ACC112 (cell line): ENCODE data around the gene NUDCD3.
"Not testable (repeated sequence)": the region's sequence is repeated elsewhere in the genome, so short reads cannot be mapped to it uniquely, and the experiment has no call there.

Source experiments
- H2AFZ ChIP-seq: fragments of 200-600 bp; sonication (generic); one replicate; pipeline ENCODE4 v1.6.0; 2017; ENCODE audit warnings: antibody characterized with exemption, low read length; ENCODE audit not compliant: unreplicated experiment
- H3K27ac ChIP-seq: fragments of 200-600 bp; sonication (generic); 2 replicates; pipeline ENCODE4 v1.5.1; 2014; ENCODE audit warnings: low read depth, mild to moderate bottlenecking, antibody characterized with exemption, low read length, moderate library complexity
- H3K27me3 ChIP-seq: fragments of 200-600 bp; sonication (generic); 2 replicates; pipeline ENCODE4 v1.6.1; 2014; ENCODE audit warnings: mild to moderate bottlenecking, antibody characterized with exemption, low read length, moderate library complexity, mixed read lengths; ENCODE audit not compliant: insufficient read depth
- H3K36me3 ChIP-seq: fragments of 200-600 bp; sonication (generic); 2 replicates; pipeline ENCODE4 v1.6.1; 2016; ENCODE audit warnings: mild to moderate bottlenecking, antibody characterized with exemption, low read length, moderate library complexity, mixed read lengths; ENCODE audit not compliant: insufficient read depth
- H3K4me1 ChIP-seq: fragments of 200-600 bp; sonication (generic); one replicate; pipeline ENCODE4 v1.6.1; 2016; ENCODE audit warnings: low read length, mixed read lengths; ENCODE audit not compliant: insufficient read depth, unreplicated experiment, control insufficient read depth
- H3K4me3 ChIP-seq: fragments of 200-600 bp; sonication (generic); 2 replicates; pipeline ENCODE4 v1.5.1; 2014; ENCODE audit warnings: mild to moderate bottlenecking, low read depth, low read length
- H3K79me2 ChIP-seq: fragments of 200-600 bp; sonication (generic); one replicate; pipeline ENCODE4 v1.6.0; 2016; ENCODE audit warnings: low read length; ENCODE audit not compliant: control insufficient read depth, unreplicated experiment, insufficient read depth

NUDCD3 gene

GRCh38 chr7:44515590-44516268 lies 25.3 kb upstream of the NUDCD3 start:
- Histone ChIP-seq H3K36me3 (no peaks in the 10 kb centered on the region), H3K79me2 (no peaks in the 10 kb centered on the region), H3K4me1 (no peaks in the 10 kb centered on the region), H3K27me3 (no peaks in the 10 kb centered on the region), H3K27ac (no peak overlapping the region), H2AFZ (no peak overlapping the region), H3K4me3 (no peak overlapping the region)

GRCh38 chr7:44512736-44513135 lies 22.3 kb upstream of the NUDCD3 start:
- no peaks in the 10 kb centered on the region for H3K27me3 ChIP-seq
- H3K27ac ChIP-seq: no peak overlapping the region
- no peak overlapping the region for H3K4me3 ChIP-seq
- H3K36me3 ChIP-seq: no peaks in the 10 kb centered on the region
- H2AFZ ChIP-seq: no peak overlapping the region
- H3K4me1 ChIP-seq: no peaks in the 10 kb centered on the region
- H3K79me2 ChIP-seq: no peaks in the 10 kb centered on the region

- no peaks in the 10 kb centered on the region for H3K79me2 ChIP-seq
- no peaks in the 10 kb centered on the region for H3K4me1 ChIP-seq
- no peak overlapping the region for H2AFZ ChIP-seq
- no peak overlapping the region for H3K4me3 ChIP-seq
- no peak overlapping the region for H3K27ac ChIP-seq
- H3K27me3 ChIP-seq: no peaks in the 10 kb centered on the region
- H3K36me3 ChIP-seq: no peaks in the 10 kb centered on the region
Measured at GRCh38 chr7:44511863-44512468, 21.5 kb upstream of the NUDCD3 start.

- Histone ChIP-seq H3K79me2 (no peaks in the 10 kb centered on the region), H3K27me3 (no peaks in the 10 kb centered on the region), H2AFZ (no peak overlapping the region), H3K27ac (no peak overlapping the region), H3K4me3 (no peak overlapping the region), H3K36me3 (no peaks in the 10 kb centered on the region), H3K4me1 (no peaks in the 10 kb centered on the region)
Measured at GRCh38 chr7:44511236-44511635, 20.8 kb upstream of the NUDCD3 start.

GRCh38 chr7:44508328-44509030 lies 18.0 kb upstream of the NUDCD3 start:
- Histone ChIP-seq H3K27ac (no peak overlapping the region), H3K79me2 (no peaks in the 10 kb centered on the region), H3K4me3 (no peak overlapping the region), H3K36me3 (no peaks in the 10 kb centered on the region), H2AFZ (no peak overlapping the region), H3K4me1 (no peaks in the 10 kb centered on the region), H3K27me3 (no peaks in the 10 kb centered on the region)

GRCh38 chr7:44506592-44507288 lies 16.3 kb upstream of the NUDCD3 start:
- not testable (repeated sequence) for H3K27me3 ChIP-seq, H2AFZ ChIP-seq, H3K4me3 ChIP-seq, H3K79me2 ChIP-seq, H3K4me1 ChIP-seq, H3K36me3 ChIP-seq, H3K27ac ChIP-seq

GRCh38 chr7:44505595-44505994 lies 15.1 kb upstream of the NUDCD3 start:
- H3K36me3 ChIP-seq: no peaks in the 10 kb centered on the region
- H3K27ac ChIP-seq: no peak overlapping the region
- no peak overlapping the region for H3K4me3 ChIP-seq
- H3K79me2 ChIP-seq: no peaks in the 10 kb centered on the region
- H3K27me3 ChIP-seq: no peaks in the 10 kb centered on the region
- no peaks in the 10 kb centered on the region for H3K4me1 ChIP-seq
- H2AFZ ChIP-seq: no peak overlapping the region

- no peak overlapping the region for H3K27ac ChIP-seq
- no peaks in the 10 kb centered on the region for H3K27me3 ChIP-seq
- no peaks in the 10 kb centered on the region for H3K79me2 ChIP-seq
- no peaks in the 10 kb centered on the region for H3K36me3 ChIP-seq
- no peaks in the 10 kb centered on the region for H3K4me1 ChIP-seq
- no peak overlapping the region for H2AFZ ChIP-seq
- no peak overlapping the region for H3K4me3 ChIP-seq
Measured at GRCh38 chr7:44498230-44498954, 7.9 kb upstream of the NUDCD3 start.

- no peak overlapping the region for H2AFZ ChIP-seq
- no peaks in the 10 kb centered on the region for H3K36me3 ChIP-seq
Measured at GRCh38 chr7:44497155-44498027, 6.9 kb upstream of the NUDCD3 start.

More at GRCh38 chr7:44497155-44498027, 6.9 kb upstream of the NUDCD3 start:
- H3K4me1 ChIP-seq: no peaks in the 10 kb centered on the region
- no peaks in the 10 kb centered on the region for H3K79me2 ChIP-seq
- H3K27ac ChIP-seq: no peak overlapping the region
- no peaks in the 10 kb centered on the region for H3K27me3 ChIP-seq
- no peak overlapping the region for H3K4me3 ChIP-seq
